Memory B cell (primary cell): ENCODE measurements around the gene DPP4.

Source experiments
- ATAC-seq: fragments of 150-1000 bp; cut with Tn5 transposase; 2 replicates; pipeline ENCODE4 v1.10.0; 2021; ENCODE audit warnings: low read depth, mild to moderate bottlenecking, moderate library complexity
- DNase-seq, 2 donors: peaks; one replicate each; pipeline ENCODE4 v3.0.0; 2022; ENCODE audit warnings: low spot score in 2 of 2
- H3K27ac Mint-ChIP-seq: one replicate; pipeline ENCODE4 v1.8.0; 2022; ENCODE audit warnings: mild to moderate bottlenecking, moderate library complexity, mixed read lengths
- H3K27me3 Mint-ChIP-seq: one replicate; pipeline ENCODE4 v1.8.0; 2022; ENCODE audit warnings: mixed read lengths
- H3K36me3 Mint-ChIP-seq: one replicate; pipeline ENCODE4 v1.8.0; 2022; ENCODE audit warnings: mild to moderate bottlenecking, mixed read lengths
- H3K4me1 Mint-ChIP-seq: one replicate; pipeline ENCODE4 v1.8.0; 2022; ENCODE audit warnings: mixed read lengths
- H3K4me3 Mint-ChIP-seq: one replicate; pipeline ENCODE4 v1.8.0; 2022; ENCODE audit warnings: mild to moderate bottlenecking, moderate library complexity, mixed read lengths
- H3K9me3 Mint-ChIP-seq: one replicate; pipeline ENCODE4 v1.8.0; 2022; ENCODE audit warnings: mixed read lengths

The DPP4 gene

GRCh38 chr2:162099836-162100235 lies 25.8 kb upstream of the DPP4 start:
- Mint-ChIP-seq H3K27me3 (peaks cover 13% of the 10 kb centered on the region), H3K27ac (no peak overlapping the region), H3K9me3 (no peaks in the 10 kb centered on the region), H3K36me3 (no peaks in the 10 kb centered on the region), H3K4me1 (no peaks in the 10 kb centered on the region), H3K4me3 (no peak overlapping the region)
- no peak for DNase-seq
- no peak for ATAC-seq

- Mint-ChIP-seq H3K4me3 (no peak overlapping the region), H3K36me3 (no peaks in the 10 kb centered on the region), H3K27me3 (peaks cover 6% of the 10 kb centered on the region), H3K27ac (no peak overlapping the region), H3K4me1 (no peaks in the 10 kb centered on the region), H3K9me3 (no peaks in the 10 kb centered on the region)
- DNase-seq: no peak
- ATAC-seq: no peak
Observed at GRCh38 chr2:162092658-162093556, 18.9 kb upstream of the DPP4 start.

- Mint-ChIP-seq H3K4me3 (no peak overlapping the region), H3K4me1 (no peaks in the 10 kb centered on the region), H3K9me3 (no peaks in the 10 kb centered on the region), H3K27me3 (peaks cover 2% of the 10 kb centered on the region), H3K27ac (no peak overlapping the region), H3K36me3 (no peaks in the 10 kb centered on the region)
- no peak for DNase-seq
- ATAC-seq: no peak
Observed at GRCh38 chr2:162092008-162092390, 18.0 kb upstream of the DPP4 start.

GRCh38 chr2:162091325-162092007 lies 17.5 kb upstream of the DPP4 start:
- Mint-ChIP-seq H3K27ac (no peak overlapping the region), H3K9me3 (no peaks in the 10 kb centered on the region), H3K4me3 (no peak overlapping the region), H3K4me1 (no peaks in the 10 kb centered on the region), H3K36me3 (no peaks in the 10 kb centered on the region), H3K27me3 (peaks cover 2% of the 10 kb centered on the region)
- DNase-seq (no peak), ATAC-seq (no peak)

DNA sequence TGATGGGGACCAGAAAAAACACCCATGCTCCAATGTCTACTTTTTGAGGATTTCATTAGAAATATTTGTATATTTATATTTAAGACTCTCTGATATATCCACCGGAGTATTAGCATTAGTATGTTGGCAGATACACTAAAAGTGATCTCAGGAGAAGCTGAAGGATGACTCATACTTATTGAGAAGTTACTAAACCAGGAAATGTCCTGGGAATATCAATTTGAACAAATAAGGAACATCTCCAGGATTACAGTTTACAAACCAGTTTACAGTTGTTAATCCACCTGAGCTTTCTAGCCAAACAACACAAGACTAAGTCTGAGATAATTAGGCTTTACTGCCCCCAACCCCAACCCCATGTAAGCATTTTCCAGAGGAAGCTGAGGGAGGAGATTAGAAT lies 16.1 kb upstream of the DPP4 start:
- Mint-ChIP-seq H3K27ac (no peak overlapping the region), H3K4me1 (no peaks in the 10 kb centered on the region), H3K36me3 (no peaks in the 10 kb centered on the region), H3K9me3 (no peaks in the 10 kb centered on the region), H3K27me3 (peaks cover 2% of the 10 kb centered on the region), H3K4me3 (no peak overlapping the region)
- ATAC-seq (no peak), DNase-seq (no peak)

- Mint-ChIP-seq H3K4me3 (no peak overlapping the region), H3K36me3 (no peaks in the 10 kb centered on the region), H3K27ac (no peak overlapping the region), H3K4me1 (no peaks in the 10 kb centered on the region), H3K9me3 (no peaks in the 10 kb centered on the region), H3K27me3 (peaks cover 5% of the 10 kb centered on the region)
- DNase-seq (no peak), ATAC-seq (no peak)
Observed at GRCh38 chr2:162086904-162087303, 12.9 kb upstream of the DPP4 start.

DNA sequence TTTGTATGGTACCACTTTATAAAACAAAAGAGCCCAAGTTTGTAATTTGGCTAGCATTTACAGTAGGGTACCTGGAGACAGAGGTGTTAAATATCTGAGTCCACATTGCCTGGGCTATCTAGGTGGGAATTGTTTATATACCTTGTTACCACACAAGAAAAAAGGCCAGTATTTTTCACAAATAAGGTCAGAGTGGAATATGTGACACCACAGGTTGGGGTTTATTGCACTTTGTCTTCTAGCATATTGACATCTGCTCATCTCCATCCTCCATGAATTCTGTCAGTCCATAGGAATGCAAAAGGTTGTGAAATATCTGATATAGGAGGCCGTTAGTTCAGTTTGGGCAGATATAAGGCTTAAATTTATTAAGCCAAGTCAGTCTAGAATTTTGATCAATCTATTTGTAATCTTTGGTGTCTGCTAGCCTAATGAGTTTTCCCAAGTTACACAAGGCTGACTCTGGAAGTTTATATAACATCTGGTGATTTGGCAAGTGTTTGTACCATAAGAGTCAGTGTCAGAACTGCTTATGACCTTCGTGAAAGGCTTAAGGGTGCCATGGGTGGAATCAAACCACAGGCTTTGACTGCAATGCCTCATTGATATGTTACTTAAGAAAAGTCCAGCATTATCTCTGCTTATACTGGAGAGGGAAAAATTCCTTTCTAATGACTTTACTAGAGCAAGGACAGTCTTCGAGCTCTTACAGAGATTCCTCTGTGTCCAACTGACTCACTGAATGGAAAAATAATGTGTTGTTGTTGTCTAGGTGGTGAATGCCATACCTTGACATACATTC lies 11.3 kb upstream of the DPP4 start:
- ATAC-seq (no peak), DNase-seq (no peak)
- Mint-ChIP-seq H3K4me3 (no peak overlapping the region), H3K4me1 (no peaks in the 10 kb centered on the region), H3K36me3 (no peaks in the 10 kb centered on the region), H3K27ac (no peak overlapping the region), H3K9me3 (no peaks in the 10 kb centered on the region), H3K27me3 (peaks cover 3% of the 10 kb centered on the region)

GRCh38 chr2:162084536-162084935 lies 10.5 kb upstream of the DPP4 start:
- no peak overlapping the region for H3K4me3 Mint-ChIP-seq
- H3K9me3 Mint-ChIP-seq: peaks cover 2% of the 10 kb centered on the region
- peaks cover 3% of the 10 kb centered on the region for H3K27me3 Mint-ChIP-seq
- ATAC-seq (no peak), DNase-seq (no peak)
- no peak overlapping the region for H3K27ac Mint-ChIP-seq
- H3K36me3 Mint-ChIP-seq: no peaks in the 10 kb centered on the region
- H3K4me1 Mint-ChIP-seq: no peaks in the 10 kb centered on the region

- H3K4me3 Mint-ChIP-seq: no peak overlapping the region
- H3K27me3 Mint-ChIP-seq: peaks cover 3% of the 10 kb centered on the region
- ATAC-seq: no peak
- no peak overlapping the region for H3K27ac Mint-ChIP-seq
- H3K4me1 Mint-ChIP-seq: no peaks in the 10 kb centered on the region
- H3K36me3 Mint-ChIP-seq: no peaks in the 10 kb centered on the region
- no peak for DNase-seq
- peaks cover 4% of the 10 kb centered on the region for H3K9me3 Mint-ChIP-seq
Observed at GRCh38 chr2:162082681-162083080, 8.7 kb upstream of the DPP4 start.

- H3K4me1 Mint-ChIP-seq: no peaks in the 10 kb centered on the region
- peaks cover 3% of the 10 kb centered on the region for H3K27me3 Mint-ChIP-seq
- H3K9me3 Mint-ChIP-seq: peaks cover 4% of the 10 kb centered on the region
- no peak overlapping the region for H3K4me3 Mint-ChIP-seq
- H3K36me3 Mint-ChIP-seq: no peaks in the 10 kb centered on the region
- H3K27ac Mint-ChIP-seq: no peak overlapping the region
- DNase-seq (no peak), ATAC-seq (no peak)
Observed at GRCh38 chr2:162082036-162082435, 8.0 kb upstream of the DPP4 start.

DNA sequence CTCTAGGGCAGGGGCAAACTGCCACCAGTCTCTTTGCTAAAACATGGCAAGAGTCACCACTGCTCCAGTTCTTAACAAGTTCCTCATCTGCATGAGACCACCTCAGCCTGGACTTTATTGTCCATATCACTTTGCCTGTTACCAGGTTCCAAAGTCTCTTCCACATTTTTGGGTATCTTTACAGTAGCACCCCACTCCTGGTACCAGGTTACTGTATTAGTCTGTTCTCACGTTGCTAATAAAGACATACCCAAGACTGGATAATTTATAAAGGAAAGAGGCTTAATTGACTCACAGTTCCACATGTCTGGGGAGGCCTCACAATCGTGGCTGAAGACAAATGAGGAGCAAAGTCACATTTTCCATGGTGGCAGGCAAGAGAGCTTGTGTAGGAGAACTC lies 5.5 kb upstream of the DPP4 start:
- no peak for ATAC-seq
- DNase-seq: no peak
- H3K4me3 Mint-ChIP-seq: no peak overlapping the region
- no peaks in the 10 kb centered on the region for H3K36me3 Mint-ChIP-seq
- H3K27ac Mint-ChIP-seq: no peak overlapping the region
- H3K9me3 Mint-ChIP-seq: peaks cover 4% of the 10 kb centered on the region
- peaks cover 8% of the 10 kb centered on the region for H3K27me3 Mint-ChIP-seq
- peaks cover under 1% of the 10 kb centered on the region for H3K4me1 Mint-ChIP-seq

GRCh38 chr2:162075689-162076132 lies 1.7 kb upstream of the DPP4 start:
- H3K4me3 Mint-ChIP-seq: no peak overlapping the region
- H3K36me3 Mint-ChIP-seq: no peaks in the 10 kb centered on the region
- no peak overlapping the region for H3K27ac Mint-ChIP-seq
- H3K4me1 Mint-ChIP-seq: peaks cover 8% of the 10 kb centered on the region
- ATAC-seq (no peak), DNase-seq (no peak)
- peaks cover 4% of the 10 kb centered on the region for H3K9me3 Mint-ChIP-seq
- H3K27me3 Mint-ChIP-seq: peaks cover 8% of the 10 kb centered on the region

DNA sequence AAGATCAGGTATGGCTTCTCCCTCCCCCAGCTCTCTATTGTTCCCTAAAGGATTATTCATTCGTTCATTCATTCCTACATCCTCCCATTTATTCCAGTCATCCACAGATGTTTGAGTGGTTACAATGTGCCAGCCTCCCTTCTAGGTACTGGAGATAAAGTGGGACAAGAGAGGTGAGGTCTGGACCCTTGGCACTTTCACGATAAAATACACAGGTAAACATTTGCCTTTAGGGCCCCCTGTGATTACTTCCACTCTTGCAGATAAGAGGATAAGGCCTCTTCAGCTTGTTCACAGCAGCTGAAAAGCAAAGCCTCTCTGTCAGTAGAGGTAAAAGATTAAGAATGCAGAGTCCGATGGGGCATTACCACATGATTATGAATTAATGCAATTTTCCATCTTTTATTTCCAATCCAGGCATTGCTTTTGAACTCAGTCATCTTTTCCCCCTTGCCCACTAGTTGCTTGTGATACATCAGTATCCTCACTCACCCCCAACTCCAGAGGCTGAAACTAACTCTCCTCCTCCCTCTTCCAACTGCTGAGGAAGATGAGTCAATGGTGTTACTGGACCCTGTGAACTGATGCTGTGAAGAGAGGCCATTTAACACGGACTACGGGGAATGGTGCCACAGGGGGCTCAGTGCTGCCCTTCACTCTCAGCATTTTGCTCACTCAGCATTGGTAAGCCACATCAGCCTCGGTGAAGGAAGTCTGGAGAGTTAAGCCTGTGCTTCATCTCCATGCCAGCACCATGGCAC lies 1.1 kb upstream of the DPP4 start:
- Mint-ChIP-seq H3K27ac (no peak overlapping the region), H3K4me3 (peak overlapping the region; percentile 49), H3K4me1 (peaks cover 8% of the 10 kb centered on the region)

DNA sequence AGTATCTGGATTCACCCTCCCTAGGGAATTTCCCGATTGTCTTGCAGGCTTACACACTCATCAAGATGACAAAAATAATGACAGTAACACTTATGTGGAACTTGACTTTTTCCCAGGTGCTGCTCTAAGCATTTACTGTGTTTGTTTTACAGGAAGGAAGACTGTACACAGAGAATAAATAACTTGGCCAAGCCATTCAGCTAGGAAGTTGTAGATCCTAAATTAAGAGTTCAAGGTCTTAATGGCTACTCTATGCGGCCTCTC lies 549 bp upstream of the DPP4 start:
- Mint-ChIP-seq H3K27ac (no peak overlapping the region), H3K36me3 (no peaks in the 10 kb centered on the region), H3K4me3 (peak overlapping the region; percentile 49), H3K27me3 (peaks cover 11% of the 10 kb centered on the region), H3K4me1 (peaks cover 8% of the 10 kb centered on the region), H3K9me3 (peaks cover 3% of the 10 kb centered on the region)
- ATAC-seq (no peak), DNase-seq (no peak)

More for the DNA sequence above, 1.1 kb upstream of the DPP4 start:
- no peaks in the 10 kb centered on the region for H3K36me3 Mint-ChIP-seq
- ATAC-seq (no peak), DNase-seq (no peak)
- H3K27me3 Mint-ChIP-seq: peaks cover 11% of the 10 kb centered on the region
- H3K9me3 Mint-ChIP-seq: peaks cover 4% of the 10 kb centered on the region
